Heart right ventricle (tissue), 16 donors: Measurements from ENCODE around the gene IFT43. TPM values are rescaled to one million over a fixed set of nuclear protein-coding genes. Genes with fewer than 3 reads are reported as not detected.

ENCODE experiments used
- ATAC-seq, 8 donors: fragments of 200-7000 bp; cut with Tn5 transposase; one replicate each; pipeline ENCODE4 v1.9.1; 2020; ENCODE audit warnings: mild to moderate bottlenecking in 8 of 8, moderate library complexity in 8 of 8, moderate number of reproducible peaks in 1 of 8
- DNase-seq, 2 donors: peaks; one replicate each; pipeline ENCODE4 v3.0.0-alpha.2; 2020
- H3K27ac ChIP-seq, 10 donors: fragments of 200-600 bp; sonication (generic) in 2 of 10; one replicate each; pipeline versions ENCODE4 v1.5.0 to v1.8.0; 2020 to 2022; ENCODE audit warnings: mild to moderate bottlenecking in 3 of 10
- H3K27me3 ChIP-seq, 7 donors: fragments of 200-600 bp; one replicate each; pipeline ENCODE4 v1.8.0; 2021 to 2022; ENCODE audit warnings: mild to moderate bottlenecking in 2 of 7
- H3K36me3 ChIP-seq, 9 donors: fragments of 200-600 bp; sonication (generic) in 1 of 9; one replicate each; pipeline versions ENCODE4 v1.5.0 to v1.8.0; 2020 to 2022; ENCODE audit warnings: mild to moderate bottlenecking in 2 of 9
- H3K4me1 ChIP-seq, 9 donors: fragments of 200-600 bp; sonication (generic) in 1 of 9; one replicate each; pipeline versions ENCODE4 v1.5.0 to v1.8.0; 2020 to 2022; ENCODE audit warnings: mild to moderate bottlenecking in 4 of 9
- H3K4me3 ChIP-seq, 10 donors: fragments of 200-600 bp; sonication (generic) in 2 of 10; one replicate each; pipeline versions ENCODE4 v1.5.0 to v1.8.0; 2020 to 2022; ENCODE audit warnings: mild to moderate bottlenecking in 7 of 10, moderate library complexity in 2 of 10
- H3K9me3 ChIP-seq, 11 donors: fragments of 200-600 bp in 10 of 11; sonication (generic) in 2 of 11; one replicate each; pipeline versions ENCODE4 v1.5.0 to v1.8.0; 2013 to 2022; ENCODE audit warnings: mild to moderate bottlenecking in 2 of 11, control low read depth in 1 of 11, moderate library complexity in 1 of 11
- CTCF ChIP-seq, 9 donors: fragments of 200-600 bp; sonication (generic) in 2 of 9; IDR thresholded peaks; one replicate each; pipeline versions ENCODE4 v1.5.0 to v1.8.0; 2021 to 2022; ENCODE audit warnings: antibody characterized with exemption in 9 of 9, mild to moderate bottlenecking in 5 of 9, moderate library complexity in 1 of 9
- WGBS, 2 donors: extraction: QIAGEN DNeasy Blood & Tissue Kit; methylation state at CpG; one replicate each; pipeline ENCODE4 v1.1.7; 2013; ENCODE audit warnings: inconsistent platforms in 1 of 2; 5-methylcytosine and 5-hydroxymethylcytosine counted together
- intact Hi-C, 10 donors: fragments of 100-400 bp; cut with DNase I; formaldehyde crosslinking; loops; one replicate each; pipeline versions ENCODE4 v1.11.1 to v1.14.2; 2022
- polyA plus RNA-seq, 2 donors: library from polyadenylated mRNA; stranded (reverse); fragments of 200-250 nt; gene quantifications; one replicate each; pipeline ENCODE4 v1.2.3, GENCODE V29; 2013
- total RNA-seq, 10 donors: library from RNA; stranded (reverse); fragmentation: NEBNext Ultra II Directional in 3 of 10; extraction: Animal tissue kit (Norgen Biotek cat#: 25700) in 3 of 10; gene quantifications; one replicate each; pipeline versions ENCODE4 v1.2.1 to v1.2.4, GENCODE V29; 2021 to 2023
- donor health status: Arrhythmogenic right ventricular cardiomyopathy.
- donor health status: ischemic (EF 13 %, LVEDD 7.1; RV severe dilation, severe dysfunction).
- donor health status: healthy with polysubstance abuse.
- donor health status: DM: no; HTN: yes; CAD: no.
- donor health status: DM: no; HTN: no; CAD: no.
- donor health status: ischemic (EF 25% LVEDD 6.9; RV normal size, moderate dysfunction).
- donor health status: ischemic (EF 25% LVEDD 5.7; RV mildly dilated, moderate dysfunction).
- donor health status: healthy.
- donor health status: DM: yes; HTN: yes; CAD: no.
- donor health status: Ischemic cardiomyopathy.
- donor health status: ischemic (EF 35%, LVEDD 5.7; RV mildly dilated, moderate dysfunction).
- donor health status: nonischemic (EF 11% LVEDD 7.7; RV severe dilation, severe dysfunction).
- donor health status: DM: yes; HTN: yes; CAD: no.
- donor health status: PGD.
- donor health status: ischemic (EF 29% LVEDD 5.4; RV normal size, mild dysfunction).
- donor health status: nonischemic (EF 23%, LVEDD 6.1; RV moderate dilation, normal function).

IFT43 gene
- total and polyA plus RNA-seq, 12 donors: 19.7 to 57.1 (median 31.8) TPM

GRCh38 chr14:76083796-76084765, 98.5 kb downstream of the IFT43 start:
- WGBS, 2 donors: 83 to 84% methylated on average over 25 of the region's 25 CpGs
- DNase-seq (no peak), ATAC-seq (no peak)
- Histone ChIP-seq H3K4me1 (peaks cover 0 to 16% (median under 1%) of the 10 kb centered on the region in 9 donors), H3K27me3 (no peaks in the 10 kb centered on the region), H3K27ac (peak overlapping the region in 1 of 10 donors; percentile 28), H3K9me3 (no peaks in the 10 kb centered on the region), H3K36me3 (peaks cover 0 to 40% (median 5%) of the 10 kb centered on the region in 9 donors), H3K4me3 (no peak overlapping the region)
- intact Hi-C loops: no loop called here
- TF ChIP-seq CTCF (IDR thresholded peaks at IDR 0.05): no peak

GRCh38 chr14:76085358-76085757, 99.8 kb downstream of the IFT43 start:
- no peaks in the 10 kb centered on the region for H3K9me3 ChIP-seq
- TF ChIP-seq CTCF (IDR thresholded peaks at IDR 0.05): no peak
- intact Hi-C loops: no loop called here
- no peak for ATAC-seq
- H3K4me1 ChIP-seq: peaks cover 0 to 17% (median under 1%) of the 10 kb centered on the region in 9 donors
- peaks cover 0 to 40% (median 5%) of the 10 kb centered on the region in 9 donors for H3K36me3 ChIP-seq
- H3K4me3 ChIP-seq: no peak overlapping the region
- H3K27ac ChIP-seq: no peak overlapping the region
- H3K27me3 ChIP-seq: no peaks in the 10 kb centered on the region
- DNase-seq: no peak
- WGBS, 2 donors: 83 to 89% methylated on average over 3 of the region's 3 CpGs

GRCh38 chr14:76086636-76087035, 101.1 kb downstream of the IFT43 start:
- intact Hi-C loops: no loop called here
- H3K27ac ChIP-seq: no peak overlapping the region
- H3K4me3 ChIP-seq: no peak overlapping the region
- no peaks in the 10 kb centered on the region for H3K9me3 ChIP-seq
- H3K4me1 ChIP-seq: peaks cover 0 to 30% (median 5%) of the 10 kb centered on the region in 9 donors
- ATAC-seq (no peak), DNase-seq (no peak)
- no peak for TF ChIP-seq CTCF (IDR thresholded peaks at IDR 0.05)
- 77 to 81% methylated on average over 4 of the region's 4 CpGs for WGBS, 2 donors
- no peaks in the 10 kb centered on the region for H3K27me3 ChIP-seq
- peaks cover 0 to 37% (median 5%) of the 10 kb centered on the region in 9 donors for H3K36me3 ChIP-seq

- 78 to 81% methylated on average over 8 of the region's 8 CpGs for WGBS, 2 donors
- no peak for ATAC-seq
- Histone ChIP-seq H3K27ac (peak overlapping the region in 3 of 10 donors; percentile 0 to 67 (median 44)), H3K4me3 (no peak overlapping the region), H3K27me3 (no peaks in the 10 kb centered on the region), H3K36me3 (peaks cover 0 to 20% (median 3%) of the 10 kb centered on the region in 9 donors), H3K4me1 (peaks cover 0 to 31% (median 5%) of the 10 kb centered on the region in 9 donors), H3K9me3 (no peaks in the 10 kb centered on the region)
- DNase-seq: no peak
- TF ChIP-seq CTCF (IDR thresholded peaks at IDR 0.05): no peak
- intact Hi-C loops: no loop called here
These were observed 102.8 kb downstream of the IFT43 start for GRCh38 chr14:76088326-76088725.
